GM08714 (cell line): ENCODE data around the gene ENTPD1.

Experiments
- H3K4me3 ChIP-seq: fragments of 200-500 bp; sonication (Bioruptor generic); 2 replicates; pipeline ENCODE4 v1.5.1; 2014; ENCODE audit warnings: mild to moderate bottlenecking, low read length, inconsistent platforms
- ZNF274 ChIP-seq: IDR thresholded peaks from 2 replicates; pipeline ENCODE4 v1.6.1; 2012; ENCODE audit warnings: mild to moderate bottlenecking, low read depth, low read length

The ENTPD1 gene

GRCh38 chr10:95782318-95782717, 26.4 kb downstream of the ENTPD1 start:
- no peak for TF ChIP-seq ZNF274
- no peak overlapping the region; the same call in 1 of the 2 replicates for H3K4me3 ChIP-seq

GRCh38 chr10:95783741-95784140, 27.8 kb downstream of the ENTPD1 start:
- no peak for TF ChIP-seq ZNF274
- 0 out of 2 replicates have a peak overlapping the region, but pooled peaks have one; percentile 19 for H3K4me3 ChIP-seq

GRCh38 chr10:95784279-95784913, 28.4 kb downstream of the ENTPD1 start:
- TF ChIP-seq ZNF274 = no peak
- H3K4me3 ChIP-seq = peak overlapping the region; percentile 19; the same call in 1 of the 2 replicates

- no peak overlapping the region for H3K4me3 ChIP-seq
- no peak for TF ChIP-seq ZNF274
Observed at GRCh38 chr10:95785317-95785716, 29.4 kb downstream of the ENTPD1 start.

GRCh38 chr10:95785942-95786669, 30.1 kb downstream of the ENTPD1 start:
- peak overlapping the region; percentile 13; the same call in 1 of the 2 replicates for H3K4me3 ChIP-seq
- no peak for TF ChIP-seq ZNF274

GRCh38 chr10:95787447-95787846, 31.5 kb downstream of the ENTPD1 start:
- TF ChIP-seq ZNF274 = no peak
- H3K4me3 ChIP-seq = no peak overlapping the region

- no peak overlapping the region for H3K4me3 ChIP-seq
- TF ChIP-seq ZNF274 = no peak
Observed at GRCh38 chr10:95788830-95789229, 32.9 kb downstream of the ENTPD1 start.

- no peak overlapping the region for H3K4me3 ChIP-seq
- no peak for TF ChIP-seq ZNF274
Observed at GRCh38 chr10:95789902-95790301, 33.9 kb downstream of the ENTPD1 start.

- H3K4me3 ChIP-seq = no peak overlapping the region
- TF ChIP-seq ZNF274 = no peak
Observed at GRCh38 chr10:95790982-95791381, 35.0 kb downstream of the ENTPD1 start.

- H3K4me3 ChIP-seq = peak overlapping the region; percentile 43; the same call in 1 of the 2 replicates
- no peak for TF ChIP-seq ZNF274
Observed at GRCh38 chr10:95791425-95791979, 35.5 kb downstream of the ENTPD1 start.

- H3K4me3 ChIP-seq = peak overlapping the region; percentile 6; the same call in 1 of the 2 replicates
- TF ChIP-seq ZNF274 = no peak
Observed at GRCh38 chr10:95792211-95792780, 36.3 kb downstream of the ENTPD1 start.

- TF ChIP-seq ZNF274 = no peak
- H3K4me3 ChIP-seq = peak overlapping the region; percentile 6; the same call in 1 of the 2 replicates
Observed at GRCh38 chr10:95792874-95793285, 36.9 kb downstream of the ENTPD1 start.

- TF ChIP-seq ZNF274 = no peak
- peak overlapping the region; percentile 46; the same call in 1 of the 2 replicates for H3K4me3 ChIP-seq
Observed at GRCh38 chr10:95793401-95794045, 37.6 kb downstream of the ENTPD1 start.

GRCh38 chr10:95794195-95794594, 38.2 kb downstream of the ENTPD1 start:
- TF ChIP-seq ZNF274 = no peak
- H3K4me3 ChIP-seq = no peak overlapping the region

- no peak overlapping the region for H3K4me3 ChIP-seq
- no peak for TF ChIP-seq ZNF274
Observed at GRCh38 chr10:95795602-95796001, 39.6 kb downstream of the ENTPD1 start.
